WTC11 (cell line): ENCODE results near the gene SOSTDC1. TPM values are rescaled to one million over a fixed set of nuclear protein-coding genes. Genes with fewer than 3 reads are reported as not detected.
"Not testable (repeated sequence)": the region's sequence is repeated elsewhere in the genome, so short reads cannot be mapped to it uniquely, and the experiment has no call there.

Experiments used
- ATAC-seq: fragments of 200-7000 bp; cut with Tn5 transposase; 2 replicates; pipeline ENCODE4 v1.10.0; 2021; ENCODE audit warnings: mild to moderate bottlenecking, moderate library complexity
- CTCF ChIA-PET: fragments of 300-600 bp; sonication (Branson Sonifier 250); formaldehyde crosslinking; loops from one replicate; lab custom pipeline; 2021; ENCODE audit warnings: antibody characterized with exemption; lab: Charles Lee
- POLR2A ChIA-PET: fragments of 350-600 bp; sonication (Branson Sonifier 250); formaldehyde crosslinking; loops from one replicate; lab custom pipeline; 2021; ENCODE audit warnings: antibody characterized with exemption; lab: Charles Lee
- DNase-seq: peaks from one replicate; pipeline ENCODE4 v3.0.0; 2021; ENCODE audit warnings: low spot score
- H3K27ac Mint-ChIP-seq: 2 replicates; pipeline ENCODE4 v1.8.0; 2021; ENCODE audit warnings: mixed read lengths
- H3K27me3 Mint-ChIP-seq: 2 replicates; pipeline ENCODE4 v1.8.0; 2021; ENCODE audit warnings: low read depth, mild to moderate bottlenecking, moderate library complexity, mixed read lengths
- H3K36me3 Mint-ChIP-seq: 2 replicates; pipeline ENCODE4 v1.8.0; 2021; ENCODE audit warnings: mixed read lengths
- H3K4me1 Mint-ChIP-seq: 2 replicates; pipeline ENCODE4 v1.8.0; 2022; ENCODE audit warnings: mixed read lengths
- H3K4me3 Mint-ChIP-seq: 2 replicates; pipeline ENCODE4 v1.8.0; 2021; ENCODE audit warnings: mild to moderate bottlenecking, moderate library complexity, mixed read lengths
- H3K9me3 Mint-ChIP-seq: 2 replicates; pipeline ENCODE4 v1.8.0; 2021; ENCODE audit warnings: mixed read lengths
- CREM ChIP-seq: sonication (generic); formaldehyde crosslinking; IDR thresholded peaks from 2 replicates; pipeline ENCODE4 v1.8.1; 2022; ENCODE audit warnings: mild to moderate bottlenecking, missing genetic modification reagents, moderate library complexity
- CTCF ChIP-seq: fragments of 200-600 bp; IDR thresholded peaks from 2 replicates; pipeline ENCODE4 v1.8.0; 2022; ENCODE audit warnings: antibody characterized with exemption
- FOXJ3 ChIP-seq: sonication (generic); formaldehyde crosslinking; IDR thresholded peaks from 2 replicates; pipeline ENCODE4 v1.9.0; 2021; ENCODE audit warnings: missing genetic modification reagents, mild to moderate bottlenecking, borderline replicate concordance
- GRHL2 ChIP-seq: fragments of 250-450 bp; sonication (Bioruptor Pico); IDR thresholded peaks from 2 replicates; pipeline ENCODE4 v1.8.0; 2022; ENCODE audit warnings: mild to moderate bottlenecking, moderate library complexity; ENCODE audit not compliant: insufficient replicate concordance, severe bottlenecking
- GTF2I ChIP-seq: fragments of 250-450 bp; sonication (Bioruptor Pico); conservative IDR thresholded peaks from 2 replicates; pipeline ENCODE4 v1.4.0; 2021; ENCODE audit warnings: mild to moderate bottlenecking
- JAZF1 ChIP-seq: fragments of 250-450 bp; sonication (Bioruptor Pico); IDR thresholded peaks from 2 replicates; pipeline ENCODE4 v1.9.0; 2021; ENCODE audit warnings: moderate library complexity, mild to moderate bottlenecking, inconsistent platforms
- KAT7 ChIP-seq: sonication (generic); formaldehyde crosslinking; IDR thresholded peaks from 2 replicates; pipeline ENCODE4 v1.8.1; 2023; ENCODE audit warnings: missing genetic modification reagents, mild to moderate bottlenecking, borderline replicate concordance
- MYBL2 ChIP-seq: sonication (generic); formaldehyde crosslinking; IDR thresholded peaks from 2 replicates; pipeline ENCODE4 v1.8.1; 2023; ENCODE audit warnings: mild to moderate bottlenecking, moderate library complexity, missing genetic modification reagents
- SOX15 ChIP-seq: fragments of 250-450 bp; sonication (Bioruptor Pico); IDR thresholded peaks from 2 replicates; pipeline ENCODE4 v1.9.0; 2021; ENCODE audit warnings: mild to moderate bottlenecking
- ZBTB21 ChIP-seq: sonication (generic); formaldehyde crosslinking; IDR thresholded peaks from 2 replicates; pipeline ENCODE4 v1.8.1; 2023; ENCODE audit warnings: mild to moderate bottlenecking, missing genetic modification reagents, borderline replicate concordance
- ZNF512 ChIP-seq: sonication (generic); formaldehyde crosslinking; IDR thresholded peaks from 2 replicates; pipeline ENCODE4 v1.8.1; 2022; ENCODE audit warnings: missing genetic modification reagents, borderline replicate concordance
- total RNA-seq: library from RNA; stranded (reverse); gene quantifications from 3 replicates; pipeline ENCODE4 v1.2.3, GENCODE V29; 2021
- TF ChIP-seq, protein P1 (sequence below): sonication (generic); formaldehyde crosslinking; IDR thresholded peaks from 2 replicates; pipeline ENCODE4 v1.8.0; 2022; ENCODE audit warnings: missing genetic modification reagents

Gene SOSTDC1
- total RNA-seq, 1 experiment from 2014 or later: 0.15 TPM

DNA sequence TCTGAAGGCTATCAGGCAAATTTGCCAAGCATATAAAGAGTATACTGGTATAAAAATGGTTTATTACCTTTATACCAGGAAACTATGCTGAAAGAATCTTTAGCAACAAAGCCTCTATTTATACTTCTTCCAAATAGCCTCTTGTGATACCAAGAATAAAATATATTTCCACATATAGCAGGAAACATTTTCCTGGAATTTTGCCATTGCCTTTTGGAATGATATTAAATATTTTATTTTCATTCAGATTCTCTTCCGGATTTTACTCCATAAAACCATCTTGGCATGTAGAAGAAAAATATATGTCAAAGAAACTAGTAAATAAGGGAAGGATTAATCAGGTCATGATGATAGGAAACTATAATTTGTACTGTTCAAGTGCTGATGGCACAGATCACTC is 17.7 kb downstream of the SOSTDC1 start (continued):
- TF ChIP-seq, protein P1, sequence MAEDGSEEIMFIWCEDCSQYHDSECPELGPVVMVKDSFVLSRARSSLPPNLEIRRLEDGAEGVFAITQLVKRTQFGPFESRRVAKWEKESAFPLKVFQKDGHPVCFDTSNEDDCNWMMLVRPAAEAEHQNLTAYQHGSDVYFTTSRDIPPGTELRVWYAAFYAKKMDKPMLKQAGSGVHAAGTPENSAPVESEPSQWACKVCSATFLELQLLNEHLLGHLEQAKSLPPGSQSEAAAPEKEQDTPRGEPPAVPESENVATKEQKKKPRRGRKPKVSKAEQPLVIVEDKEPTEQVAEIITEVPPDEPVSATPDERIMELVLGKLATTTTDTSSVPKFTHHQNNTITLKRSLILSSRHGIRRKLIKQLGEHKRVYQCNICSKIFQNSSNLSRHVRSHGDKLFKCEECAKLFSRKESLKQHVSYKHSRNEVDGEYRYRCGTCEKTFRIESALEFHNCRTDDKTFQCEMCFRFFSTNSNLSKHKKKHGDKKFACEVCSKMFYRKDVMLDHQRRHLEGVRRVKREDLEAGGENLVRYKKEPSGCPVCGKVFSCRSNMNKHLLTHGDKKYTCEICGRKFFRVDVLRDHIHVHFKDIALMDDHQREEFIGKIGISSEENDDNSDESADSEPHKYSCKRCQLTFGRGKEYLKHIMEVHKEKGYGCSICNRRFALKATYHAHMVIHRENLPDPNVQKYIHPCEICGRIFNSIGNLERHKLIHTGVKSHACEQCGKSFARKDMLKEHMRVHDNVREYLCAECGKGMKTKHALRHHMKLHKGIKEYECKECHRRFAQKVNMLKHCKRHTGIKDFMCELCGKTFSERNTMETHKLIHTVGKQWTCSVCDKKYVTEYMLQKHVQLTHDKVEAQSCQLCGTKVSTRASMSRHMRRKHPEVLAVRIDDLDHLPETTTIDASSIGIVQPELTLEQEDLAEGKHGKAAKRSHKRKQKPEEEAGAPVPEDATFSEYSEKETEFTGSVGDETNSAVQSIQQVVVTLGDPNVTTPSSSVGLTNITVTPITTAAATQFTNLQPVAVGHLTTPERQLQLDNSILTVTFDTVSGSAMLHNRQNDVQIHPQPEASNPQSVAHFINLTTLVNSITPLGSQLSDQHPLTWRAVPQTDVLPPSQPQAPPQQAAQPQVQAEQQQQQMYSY (CRISPR knock-in tag): no peak

- ATAC-seq (no peak), DNase-seq (no peak)
- TF ChIP-seq ZNF512 (CRISPR knock-in tag) (no peak), JAZF1 (no peak), CTCF (no peak), SOX15 (CRISPR knock-in tag) (no peak), MYBL2 (CRISPR knock-in tag) (no peak), GRHL2 (CRISPR knock-in tag) (no peak), KAT7 (CRISPR knock-in tag) (no peak)
- H3K4me3 Mint-ChIP-seq: no peak overlapping the region
- H3K9me3 Mint-ChIP-seq: no peaks in the 10 kb centered on the region
- H3K36me3 Mint-ChIP-seq: no peaks in the 10 kb centered on the region
- H3K27ac Mint-ChIP-seq: no peak overlapping the region
- no peaks in the 10 kb centered on the region for H3K27me3 Mint-ChIP-seq
- ChIA-PET POLR2A (no interaction called here), CTCF (no interaction called here)
- no peaks in the 10 kb centered on the region for H3K4me1 Mint-ChIP-seq
Measured at GRCh38 chr7:16446508-16446907, 19.0 kb downstream of the SOSTDC1 start.

- H3K27me3 Mint-ChIP-seq, H3K4me3 Mint-ChIP-seq, DNase-seq, H3K4me1 Mint-ChIP-seq, ATAC-seq, H3K27ac Mint-ChIP-seq, POLR2A ChIA-PET, H3K9me3 Mint-ChIP-seq, H3K36me3 Mint-ChIP-seq: not testable (repeated sequence)
- CTCF ChIA-PET: interaction anchor here (0.9 to 1.8 kb wide), 2 partner anchors 121 to 122 kb away, joined by 3 to 6 read pairs; no protein-coding TSS in a partner anchor
Measured at GRCh38 chr7:16443871-16444270, 21.7 kb downstream of the SOSTDC1 start.

GRCh38 chr7:16438988-16439387 is 26.6 kb downstream of the SOSTDC1 start:
- no peak overlapping the region for H3K4me3 Mint-ChIP-seq
- DNase-seq (no peak), ATAC-seq (no peak)
- H3K27ac Mint-ChIP-seq: no peak overlapping the region
- POLR2A ChIA-PET: no interaction called here
- no peaks in the 10 kb centered on the region for H3K9me3 Mint-ChIP-seq
- TF ChIP-seq CREM: no peak
- TF ChIP-seq KAT7 (CRISPR knock-in tag): no peak
- TF ChIP-seq ZBTB21 (CRISPR knock-in tag): no peak
- TF ChIP-seq GTF2I (CRISPR knock-in tag): no peak
- no peak for TF ChIP-seq FOXJ3 (CRISPR knock-in tag)
- CTCF ChIA-PET: no interaction called here
- H3K36me3 Mint-ChIP-seq: no peaks in the 10 kb centered on the region
- no peaks in the 10 kb centered on the region for H3K4me1 Mint-ChIP-seq
- H3K27me3 Mint-ChIP-seq: no peaks in the 10 kb centered on the region
